HG03460 (cell line): ENCODE results near the gene HTR5A.

Source experiments
- ATAC-seq: cut with Tn5 transposase; IDR thresholded peaks from one replicate; pipeline ENCODE4 v1.9.1; 2021; ENCODE audit not compliant: unreplicated experiment

HTR5A gene

DNA sequence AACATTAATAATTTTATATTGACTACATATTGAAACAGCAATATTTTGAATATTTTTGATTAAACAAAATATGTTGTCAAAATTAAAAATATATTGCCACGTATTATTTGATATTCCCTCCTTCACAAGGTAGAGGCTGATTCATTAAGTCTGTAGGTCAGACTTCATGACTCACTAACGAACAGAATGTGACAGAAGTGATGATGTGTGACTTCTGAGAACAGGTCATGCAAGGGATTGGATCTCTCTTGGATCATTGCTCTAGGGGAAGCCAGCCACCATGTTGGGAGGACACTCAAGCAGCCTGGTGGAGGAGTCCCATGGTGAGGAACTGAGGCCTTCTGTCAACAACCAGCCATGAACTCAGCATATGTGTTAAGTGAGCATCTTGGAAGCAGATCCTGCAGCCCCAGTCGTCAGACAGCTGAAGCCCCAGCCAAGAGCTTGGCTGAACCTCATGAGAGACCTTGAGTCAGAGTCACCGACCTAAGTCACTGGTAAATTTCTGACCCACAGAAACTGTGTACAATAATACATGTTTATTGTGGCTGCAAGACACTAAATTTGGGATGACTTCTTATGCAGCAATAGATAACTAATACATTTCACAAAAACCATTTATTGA, 66.6 kb downstream of the HTR5A start:
- ATAC-seq = no peak
